PC-9 (cell line): ENCODE data around the gene CALCOCO2.

Experiments used
- EZH2 ChIP-seq: fragments of 200-600 bp; sonication (generic); IDR thresholded peaks from 2 replicates; pipeline ENCODE4 v1.8.0; 2017; ENCODE audit warnings: antibody characterized with exemption, low read depth
- TF ChIP-seq, protein P1 (sequence below): fragments of 200-600 bp; sonication (generic); conservative IDR thresholded peaks from 2 replicates; pipeline ENCODE4 v1.6.1; 2017; ENCODE audit warnings: mixed run types, antibody characterized with exemption, mild to moderate bottlenecking, moderate library complexity

- TF ChIP-seq, protein P1, sequence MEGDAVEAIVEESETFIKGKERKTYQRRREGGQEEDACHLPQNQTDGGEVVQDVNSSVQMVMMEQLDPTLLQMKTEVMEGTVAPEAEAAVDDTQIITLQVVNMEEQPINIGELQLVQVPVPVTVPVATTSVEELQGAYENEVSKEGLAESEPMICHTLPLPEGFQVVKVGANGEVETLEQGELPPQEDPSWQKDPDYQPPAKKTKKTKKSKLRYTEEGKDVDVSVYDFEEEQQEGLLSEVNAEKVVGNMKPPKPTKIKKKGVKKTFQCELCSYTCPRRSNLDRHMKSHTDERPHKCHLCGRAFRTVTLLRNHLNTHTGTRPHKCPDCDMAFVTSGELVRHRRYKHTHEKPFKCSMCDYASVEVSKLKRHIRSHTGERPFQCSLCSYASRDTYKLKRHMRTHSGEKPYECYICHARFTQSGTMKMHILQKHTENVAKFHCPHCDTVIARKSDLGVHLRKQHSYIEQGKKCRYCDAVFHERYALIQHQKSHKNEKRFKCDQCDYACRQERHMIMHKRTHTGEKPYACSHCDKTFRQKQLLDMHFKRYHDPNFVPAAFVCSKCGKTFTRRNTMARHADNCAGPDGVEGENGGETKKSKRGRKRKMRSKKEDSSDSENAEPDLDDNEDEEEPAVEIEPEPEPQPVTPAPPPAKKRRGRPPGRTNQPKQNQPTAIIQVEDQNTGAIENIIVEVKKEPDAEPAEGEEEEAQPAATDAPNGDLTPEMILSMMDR: no peak
- TF ChIP-seq EZH2: no peak
These were observed 11.4 kb upstream of the CALCOCO2 start for GRCh38 chr17:48819466-48819865.
